ENCODE measurements around the gene TSPAN18. TPM values are rescaled to one million over a fixed set of nuclear protein-coding genes. Genes with fewer than 3 reads are reported as not detected.

TSPAN18 gene
- total RNA-seq, 2 experiments from 2014 or later, result 7.3 to 8.4 TPM

- no peak for DNase-seq
- Mint-ChIP-seq H3K36me3 (ENCODE audit: low read depth) (peaks cover 11% of the 10 kb centered on the region), H3K27me3 (ENCODE audit: low read depth) (no peaks in the 10 kb centered on the region), H3K9me3 (peaks cover 9% of the 10 kb centered on the region), H3K4me3 (no peak overlapping the region), H3K4me1 (ENCODE audit: low read depth) (peaks cover 11% of the 10 kb centered on the region), H3K27ac (no peak overlapping the region)
- intact Hi-C loops (cut with micrococcal nuclease), result no loop called here
- CTCF ChIA-PET, result no interaction called here
Measured at GRCh38 chr11:44754876-44755555, 28.3 kb downstream of the TSPAN18 start.

- CTCF ChIA-PET, result interaction anchor here (0.8 kb wide), 1 partner anchor 11 kb away, joined by 3 read pairs; no protein-coding TSS in a partner anchor
- no peak overlapping the region for H3K4me3 Mint-ChIP-seq
- peaks cover 11% of the 10 kb centered on the region for H3K36me3 Mint-ChIP-seq (ENCODE audit: low read depth)
- H3K9me3 Mint-ChIP-seq, result peaks cover 9% of the 10 kb centered on the region
- no peaks in the 10 kb centered on the region for H3K27me3 Mint-ChIP-seq (ENCODE audit: low read depth)
- H3K27ac Mint-ChIP-seq, result no peak overlapping the region
- peaks cover 11% of the 10 kb centered on the region for H3K4me1 Mint-ChIP-seq (ENCODE audit: low read depth)
- DNase-seq, result no peak
- intact Hi-C loops (cut with micrococcal nuclease), result no loop called here
Measured at GRCh38 chr11:44755556-44756523, 29.1 kb downstream of the TSPAN18 start.

- peaks cover 9% of the 10 kb centered on the region for H3K9me3 Mint-ChIP-seq
- H3K27ac Mint-ChIP-seq, result no peak overlapping the region
- intact Hi-C loops (cut with micrococcal nuclease), result no loop called here
- CTCF ChIA-PET, result interaction anchor here (0.6 to 0.7 kb wide), 2 partner anchors 79 to 138 kb away, joined by 3 read pairs; no protein-coding TSS in a partner anchor
- H3K36me3 Mint-ChIP-seq (ENCODE audit: low read depth), result peaks cover 11% of the 10 kb centered on the region
- no peak for DNase-seq
- no peaks in the 10 kb centered on the region for H3K27me3 Mint-ChIP-seq (ENCODE audit: low read depth)
- no peak overlapping the region for H3K4me3 Mint-ChIP-seq
- peaks cover 15% of the 10 kb centered on the region for H3K4me1 Mint-ChIP-seq (ENCODE audit: low read depth)
Measured at GRCh38 chr11:44758983-44759382, 32.2 kb downstream of the TSPAN18 start.

- CTCF ChIA-PET, result interaction anchor here (0.6 to 1.3 kb wide), 2 partner anchors 16 to 78 kb away, joined by 3 to 4 read pairs; no protein-coding TSS in a partner anchor
- Mint-ChIP-seq H3K36me3 (ENCODE audit: low read depth) (peaks cover 13% of the 10 kb centered on the region), H3K9me3 (peaks cover 9% of the 10 kb centered on the region), H3K27ac (no peak overlapping the region), H3K4me3 (no peak overlapping the region), H3K4me1 (ENCODE audit: low read depth) (peaks cover 15% of the 10 kb centered on the region), H3K27me3 (ENCODE audit: low read depth) (no peaks in the 10 kb centered on the region)
- no peak for DNase-seq
- intact Hi-C loops (cut with micrococcal nuclease), result no loop called here
Measured at GRCh38 chr11:44759743-44760476, 33.1 kb downstream of the TSPAN18 start.

- H3K36me3 Mint-ChIP-seq (ENCODE audit: low read depth), result peaks cover 15% of the 10 kb centered on the region
- H3K4me1 Mint-ChIP-seq (ENCODE audit: low read depth), result peaks cover 15% of the 10 kb centered on the region
- no peak for DNase-seq
- H3K9me3 Mint-ChIP-seq, result peaks cover 9% of the 10 kb centered on the region
- intact Hi-C loops (cut with micrococcal nuclease), result no loop called here
- no peaks in the 10 kb centered on the region for H3K27me3 Mint-ChIP-seq (ENCODE audit: low read depth)
- CTCF ChIA-PET, result interaction anchor here (1.3 kb wide), 1 partner anchor 16 kb away, joined by 4 read pairs; no protein-coding TSS in a partner anchor
- H3K4me3 Mint-ChIP-seq, result no peak overlapping the region
- no peak overlapping the region for H3K27ac Mint-ChIP-seq
Measured at GRCh38 chr11:44760477-44760872, 33.7 kb downstream of the TSPAN18 start.

- Mint-ChIP-seq H3K36me3 (ENCODE audit: low read depth) (peaks cover 20% of the 10 kb centered on the region), H3K4me1 (ENCODE audit: low read depth) (peaks cover 15% of the 10 kb centered on the region), H3K27me3 (ENCODE audit: low read depth) (no peaks in the 10 kb centered on the region), H3K27ac (no peak overlapping the region), H3K4me3 (no peak overlapping the region), H3K9me3 (peaks cover 9% of the 10 kb centered on the region)
- DNase-seq, result no peak
- CTCF ChIA-PET, result interaction anchor here (1.3 kb wide), 1 partner anchor 15 kb away, joined by 4 read pairs; no protein-coding TSS in a partner anchor
- intact Hi-C loops (cut with micrococcal nuclease), result no loop called here
Measured at GRCh38 chr11:44760917-44761550, 34.3 kb downstream of the TSPAN18 start.

- CTCF ChIA-PET, result interaction anchor here (1.3 to 1.4 kb wide), 2 partner anchors 10 to 14 kb away, joined by 3 to 4 read pairs; no protein-coding TSS in a partner anchor
Measured at GRCh38 chr11:44761551-44761961, 34.8 kb downstream of the TSPAN18 start.

GRCh38 chr11:44763121-44763820 is 36.5 kb downstream of the TSPAN18 start:
- DNase-seq, result no peak
- H3K4me1 Mint-ChIP-seq (ENCODE audit: low read depth), result peaks cover 15% of the 10 kb centered on the region
- no peaks in the 10 kb centered on the region for H3K27me3 Mint-ChIP-seq (ENCODE audit: low read depth)
- intact Hi-C loops (cut with micrococcal nuclease), result no loop called here
- CTCF ChIA-PET, result interaction anchor here (0.7 to 1.4 kb wide), 2 partner anchors 8 to 207 kb away, joined by 3 read pairs; no protein-coding TSS in a partner anchor
- H3K9me3 Mint-ChIP-seq, result peaks cover 4% of the 10 kb centered on the region
- H3K27ac Mint-ChIP-seq, result no peak overlapping the region
- peaks cover 29% of the 10 kb centered on the region for H3K36me3 Mint-ChIP-seq (ENCODE audit: low read depth)
- H3K4me3 Mint-ChIP-seq, result no peak overlapping the region

More at GRCh38 chr11:44761551-44761961, 34.8 kb downstream of the TSPAN18 start:
- Mint-ChIP-seq H3K27ac (no peak overlapping the region), H3K4me3 (no peak overlapping the region), H3K36me3 (ENCODE audit: low read depth) (peaks cover 22% of the 10 kb centered on the region), H3K27me3 (ENCODE audit: low read depth) (no peaks in the 10 kb centered on the region), H3K9me3 (peaks cover 9% of the 10 kb centered on the region), H3K4me1 (ENCODE audit: low read depth) (peaks cover 15% of the 10 kb centered on the region)
- no peak for DNase-seq
- intact Hi-C loops (cut with micrococcal nuclease), result no loop called here

- Mint-ChIP-seq H3K4me3 (no peak overlapping the region), H3K36me3 (ENCODE audit: low read depth) (peaks cover 32% of the 10 kb centered on the region), H3K4me1 (ENCODE audit: low read depth) (peaks cover 14% of the 10 kb centered on the region), H3K27ac (no peak overlapping the region), H3K9me3 (peaks cover 3% of the 10 kb centered on the region), H3K27me3 (ENCODE audit: low read depth) (no peaks in the 10 kb centered on the region)
- CTCF ChIA-PET, result no interaction called here
- intact Hi-C loops (cut with micrococcal nuclease), result no loop called here
- DNase-seq, result no peak
Measured at GRCh38 chr11:44764583-44764982, 37.8 kb downstream of the TSPAN18 start.

GRCh38 chr11:44765026-44765595 is 38.3 kb downstream of the TSPAN18 start:
- H3K9me3 Mint-ChIP-seq, result peaks cover 3% of the 10 kb centered on the region
- intact Hi-C loops (cut with micrococcal nuclease), result no loop called here
- H3K4me1 Mint-ChIP-seq (ENCODE audit: low read depth), result peaks cover 13% of the 10 kb centered on the region
- CTCF ChIA-PET, result no interaction called here
- peaks cover 32% of the 10 kb centered on the region for H3K36me3 Mint-ChIP-seq (ENCODE audit: low read depth)
- no peak overlapping the region for H3K4me3 Mint-ChIP-seq
- H3K27ac Mint-ChIP-seq, result no peak overlapping the region
- DNase-seq, result no peak
- no peaks in the 10 kb centered on the region for H3K27me3 Mint-ChIP-seq (ENCODE audit: low read depth)

- Mint-ChIP-seq H3K36me3 (ENCODE audit: low read depth) (peaks cover 32% of the 10 kb centered on the region), H3K9me3 (peaks cover 3% of the 10 kb centered on the region), H3K27ac (no peak overlapping the region), H3K4me1 (ENCODE audit: low read depth) (peaks cover 18% of the 10 kb centered on the region), H3K27me3 (ENCODE audit: low read depth) (no peaks in the 10 kb centered on the region), H3K4me3 (no peak overlapping the region)
- DNase-seq, result no peak
- intact Hi-C loops (cut with micrococcal nuclease), result no loop called here
- CTCF ChIA-PET, result interaction anchor here (1.5 to 2.4 kb wide), 2 partner anchors 10 to 145 kb away, joined by 4 to 25 read pairs; no protein-coding TSS in a partner anchor
Measured at GRCh38 chr11:44765676-44766075, 38.9 kb downstream of the TSPAN18 start.

Data from activated naive CD4-positive, alpha-beta T cell treated with anti-CD3 and anti-CD28 coated beads for 36 hours (primary cell).